Astrocyte of the cerebellum (primary cell): ENCODE measurements around the gene AIDA.

ENCODE experiments used
- DNase-seq: peaks from one replicate; pipeline ENCODE4 v3.0.0-alpha.2; 2011; ENCODE audit warnings: low read depth
- H3K4me3 ChIP-seq: 2 replicates; pipeline ENCODE4 v1.5.1; 2011; ENCODE audit warnings: mild to moderate bottlenecking, low read depth, low read length, moderate library complexity
- in situ Hi-C: cut with HindIII; loops from 2 replicates; pipeline ENCODE4 v1.10.0; 2017; ENCODE audit warnings: low sequenced_read_pairs
- TF ChIP-seq, protein P1 (sequence below): IDR thresholded peaks from 2 replicates; pipeline ENCODE4 v1.5.1; 2012; ENCODE audit warnings: low read length, low read depth, moderate library complexity, mild to moderate bottlenecking; ENCODE audit errors: missing control alignments

The AIDA gene, protein sequence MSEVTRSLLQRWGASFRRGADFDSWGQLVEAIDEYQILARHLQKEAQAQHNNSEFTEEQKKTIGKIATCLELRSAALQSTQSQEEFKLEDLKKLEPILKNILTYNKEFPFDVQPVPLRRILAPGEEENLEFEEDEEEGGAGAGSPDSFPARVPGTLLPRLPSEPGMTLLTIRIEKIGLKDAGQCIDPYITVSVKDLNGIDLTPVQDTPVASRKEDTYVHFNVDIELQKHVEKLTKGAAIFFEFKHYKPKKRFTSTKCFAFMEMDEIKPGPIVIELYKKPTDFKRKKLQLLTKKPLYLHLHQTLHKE

DNA sequence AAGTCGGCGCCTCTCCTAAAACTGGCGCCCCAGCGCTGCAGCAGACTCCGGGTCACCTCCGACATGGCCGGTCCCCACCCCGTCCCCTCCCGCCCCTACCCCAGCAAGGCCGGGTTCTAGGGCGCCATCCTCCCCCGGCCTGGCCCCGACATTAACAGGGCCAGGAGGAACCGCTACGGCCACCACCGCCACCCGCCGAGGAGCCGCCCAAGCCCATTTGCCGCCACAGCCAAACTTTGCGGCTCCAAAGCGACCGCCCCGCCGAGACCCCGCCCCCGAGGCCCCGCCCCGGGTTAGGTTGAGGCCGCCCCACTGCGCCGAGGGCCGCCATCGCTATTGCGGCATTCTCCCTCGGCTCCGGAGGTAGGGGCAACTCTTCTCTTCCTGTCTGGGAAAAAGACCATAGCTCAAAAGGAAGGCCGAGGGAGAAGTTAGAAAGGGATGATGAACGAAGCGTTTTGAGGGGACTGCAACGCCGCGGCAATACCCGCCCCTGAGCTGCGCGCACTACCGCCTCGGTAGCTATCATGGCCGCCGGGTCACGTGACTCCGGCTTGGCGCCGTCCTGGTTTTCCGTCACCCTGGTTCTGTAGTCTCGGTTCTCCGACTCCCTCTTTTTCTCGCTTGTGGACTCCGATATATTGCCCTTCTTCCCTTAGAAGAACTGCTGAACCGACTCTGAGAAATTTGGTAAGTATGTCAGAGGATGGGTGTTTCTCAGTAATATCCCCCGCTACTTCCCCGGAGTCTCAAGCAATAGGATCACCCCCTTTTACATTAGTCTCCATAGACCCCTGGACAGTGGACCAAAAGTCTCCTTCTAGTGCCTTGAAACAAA lies at the start of gene AIDA, which contains the start of gene BROX:
Gene AIDA (minus strand): TSS at position 239 of the 838 bp plus-strand sequence. CDS start 174 bp downstream, at position 65.
Gene BROX (plus strand): TSS at position 312 of the 838 bp plus-strand sequence. CDS start 3,136 bp downstream, outside the sequence.
- peak; percentile 47 for DNase-seq
- in situ Hi-C loops, result no loop called here
- H3K4me3 ChIP-seq, result peak within 1 kb of the TSS; percentile 74
- TF ChIP-seq, protein P1, sequence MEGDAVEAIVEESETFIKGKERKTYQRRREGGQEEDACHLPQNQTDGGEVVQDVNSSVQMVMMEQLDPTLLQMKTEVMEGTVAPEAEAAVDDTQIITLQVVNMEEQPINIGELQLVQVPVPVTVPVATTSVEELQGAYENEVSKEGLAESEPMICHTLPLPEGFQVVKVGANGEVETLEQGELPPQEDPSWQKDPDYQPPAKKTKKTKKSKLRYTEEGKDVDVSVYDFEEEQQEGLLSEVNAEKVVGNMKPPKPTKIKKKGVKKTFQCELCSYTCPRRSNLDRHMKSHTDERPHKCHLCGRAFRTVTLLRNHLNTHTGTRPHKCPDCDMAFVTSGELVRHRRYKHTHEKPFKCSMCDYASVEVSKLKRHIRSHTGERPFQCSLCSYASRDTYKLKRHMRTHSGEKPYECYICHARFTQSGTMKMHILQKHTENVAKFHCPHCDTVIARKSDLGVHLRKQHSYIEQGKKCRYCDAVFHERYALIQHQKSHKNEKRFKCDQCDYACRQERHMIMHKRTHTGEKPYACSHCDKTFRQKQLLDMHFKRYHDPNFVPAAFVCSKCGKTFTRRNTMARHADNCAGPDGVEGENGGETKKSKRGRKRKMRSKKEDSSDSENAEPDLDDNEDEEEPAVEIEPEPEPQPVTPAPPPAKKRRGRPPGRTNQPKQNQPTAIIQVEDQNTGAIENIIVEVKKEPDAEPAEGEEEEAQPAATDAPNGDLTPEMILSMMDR, result no peak

DNA sequence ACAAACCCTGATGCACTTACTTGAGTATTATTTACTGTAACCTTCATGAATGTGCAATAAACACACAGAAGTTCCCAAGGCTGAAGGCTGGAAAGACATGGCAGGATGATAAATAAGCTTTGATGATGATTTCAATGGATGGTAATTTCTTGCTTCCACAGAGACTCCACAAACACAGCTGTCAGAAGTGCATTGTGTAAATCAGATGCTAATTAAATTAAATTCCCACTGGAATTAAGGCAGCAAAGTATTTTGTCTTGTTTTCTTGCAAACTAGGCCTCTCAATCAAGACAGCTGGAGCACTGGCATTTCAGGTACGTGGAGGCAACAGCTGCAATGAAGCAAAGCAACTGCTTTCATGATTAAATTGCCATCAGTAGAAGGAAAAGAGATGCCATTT lies 48.8 kb upstream of the AIDA start:
- no peak overlapping the region for H3K4me3 ChIP-seq
- in situ Hi-C loops, result no loop called here
- no peak for DNase-seq
- TF ChIP-seq, protein P1, result no peak

DNA sequence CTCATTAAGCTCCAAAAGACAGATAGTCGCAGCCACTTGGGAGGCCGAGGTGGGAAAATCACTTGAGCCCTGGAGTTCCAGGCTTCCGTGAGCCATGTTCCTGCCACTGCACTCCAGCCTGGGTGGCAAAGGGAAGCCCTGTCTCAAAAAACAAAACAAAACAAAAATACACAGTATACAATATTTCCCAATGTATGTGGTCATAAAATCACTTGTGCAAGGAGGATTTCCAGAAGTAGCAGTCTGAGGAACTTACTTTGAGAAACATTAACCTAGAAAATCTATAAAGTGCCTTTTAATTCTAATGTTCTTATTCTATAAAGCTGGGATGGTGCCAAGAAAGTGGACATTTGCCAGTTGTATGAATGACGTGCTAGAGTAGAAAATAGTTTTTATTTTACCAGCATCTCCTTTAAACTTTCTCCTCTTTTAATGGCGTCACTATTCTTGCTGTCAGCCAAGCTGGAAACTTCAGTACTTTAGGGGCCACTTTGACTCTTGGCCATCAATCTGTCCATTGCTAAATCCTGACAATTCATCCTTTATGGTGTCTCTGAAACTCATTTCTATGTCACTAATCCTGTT lies 47.3 kb upstream of the AIDA start:
- no peak for DNase-seq
- in situ Hi-C loops, result no loop called here
- H3K4me3 ChIP-seq, result no peak overlapping the region
- TF ChIP-seq, protein P1, result no peak

DNA sequence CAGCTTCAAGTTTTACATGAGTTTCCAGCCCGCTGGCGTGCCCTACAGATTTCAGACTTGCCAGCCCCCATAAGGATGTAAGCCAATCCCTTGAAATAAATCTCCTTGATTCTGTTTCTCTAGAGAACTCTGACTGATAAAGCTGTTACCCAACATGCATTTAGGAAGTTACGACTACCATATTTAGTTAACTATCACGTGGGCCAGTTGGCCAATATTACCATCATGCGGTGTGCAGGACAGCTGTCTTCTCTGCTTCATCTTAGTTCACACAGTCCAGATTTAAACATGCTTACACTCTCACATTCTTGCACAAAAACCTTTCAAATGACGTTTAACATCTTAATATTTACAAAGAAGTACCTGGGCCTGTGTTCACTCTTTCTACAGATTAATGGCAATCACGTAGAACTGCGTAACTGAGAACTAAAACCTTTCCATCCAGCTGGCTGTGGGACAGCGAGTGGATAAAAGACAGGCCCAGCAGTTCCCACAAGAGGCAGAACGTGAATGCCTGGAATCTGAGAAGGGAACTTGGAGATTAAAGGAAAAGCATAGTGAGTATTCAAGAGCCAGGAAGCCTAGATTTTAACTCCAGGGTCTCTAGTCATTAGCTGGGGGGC lies 45.5 kb upstream of the AIDA start:
- no peak for DNase-seq
- in situ Hi-C loops, result no loop called here

DNA sequence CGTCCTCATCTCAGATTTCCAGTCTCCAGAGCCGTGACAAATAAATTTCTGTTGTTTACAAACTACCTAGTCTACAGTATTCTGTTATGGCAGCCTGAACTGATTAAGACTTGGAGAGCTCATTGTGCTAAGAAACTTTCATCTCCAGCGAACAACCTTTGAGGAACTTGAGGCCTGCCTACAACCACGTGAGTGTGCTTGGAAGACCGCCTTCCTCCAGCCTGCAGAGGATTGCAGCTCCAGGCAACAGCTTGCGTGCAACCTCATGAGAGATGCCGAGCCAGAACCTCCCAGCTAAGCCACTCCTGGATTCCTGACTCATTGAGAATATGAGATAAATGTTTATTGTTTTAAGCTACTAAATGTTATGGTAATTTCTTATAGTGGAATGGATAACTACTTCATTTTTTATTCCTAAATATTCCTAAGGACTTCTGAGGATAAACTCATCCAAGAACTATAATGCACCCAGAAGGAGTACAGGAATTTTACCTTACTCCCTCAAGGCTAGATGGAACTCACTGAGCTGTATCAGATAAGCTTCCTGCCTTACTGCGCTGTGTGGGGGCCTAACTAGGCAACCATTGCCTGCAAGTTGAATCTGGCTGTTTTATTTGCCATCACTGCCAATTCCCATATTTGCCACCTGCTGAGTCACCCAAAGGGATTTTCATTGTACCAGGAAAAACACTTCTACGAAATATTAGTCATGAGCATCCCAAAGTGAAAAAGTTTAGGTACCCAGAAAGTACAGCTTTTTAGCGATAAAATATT lies 42.3 kb upstream of the AIDA start:
- peak; percentile 69 for DNase-seq

More for the DNA sequence above, 45.5 kb upstream of the AIDA start:
- no peak overlapping the region for H3K4me3 ChIP-seq
- TF ChIP-seq, protein P1, result no peak

More for the DNA sequence above, 42.3 kb upstream of the AIDA start:
- no peak overlapping the region for H3K4me3 ChIP-seq
- in situ Hi-C loops, result no loop called here
- TF ChIP-seq, protein P1, result no peak
